ENCODE measurements around the gene BCL11A. TPM values are rescaled to one million over a fixed set of nuclear protein-coding genes. Genes with fewer than 3 reads are reported as not detected.

Gene BCL11A
- 189 TPM for polyA plus RNA-seq

DNA sequence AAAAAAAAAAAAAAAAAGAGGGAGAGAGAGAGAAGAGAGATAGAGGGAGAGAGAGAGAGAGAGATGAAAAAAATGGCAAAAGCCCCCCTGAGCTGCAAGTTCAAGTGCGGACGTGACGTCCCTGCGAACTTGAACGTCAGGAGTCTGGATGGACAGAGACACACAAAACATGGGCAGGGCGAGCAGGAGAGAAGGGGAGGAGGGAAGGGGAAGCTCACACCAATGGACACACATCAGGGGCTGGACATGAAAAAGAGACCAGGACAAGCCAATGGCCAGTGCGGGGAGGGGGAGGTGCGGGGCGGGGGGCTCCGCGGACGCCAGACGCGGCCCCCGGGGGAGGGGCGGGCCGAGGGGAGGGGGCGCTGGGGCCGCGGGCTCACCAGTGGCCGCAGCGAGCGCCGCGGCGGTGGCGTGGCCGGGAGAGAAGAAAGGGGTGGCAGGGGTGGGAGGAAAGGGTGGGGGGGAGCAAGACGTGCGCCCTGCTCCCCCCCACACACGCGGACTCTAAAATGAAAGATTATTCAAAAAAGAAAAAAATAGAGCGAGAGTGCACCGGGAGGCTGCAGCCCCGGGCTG lies at the start of gene BCL11A:
TSS of gene BCL11A (minus strand) at position 160 of the 579 bp plus-strand sequence. CDS start 384 bp downstream, outside the sequence.
- Mint-ChIP-seq H3K4me3 (peak within 1 kb of the TSS; percentile 85 to 99 (median 96)), H3K4me1 (peaks cover 7 to 11% (median 8%) of the 10 kb centered on the region in 3 donors), H3K27ac (peak within 1 kb of the TSS; percentile 84 to 98 (median 94)), H3K9me3 (no peaks in the 10 kb centered on the region), H3K27me3 (no peaks in the 10 kb centered on the region), H3K36me3 (peaks cover 8% of the 10 kb centered on the region)

DNA sequence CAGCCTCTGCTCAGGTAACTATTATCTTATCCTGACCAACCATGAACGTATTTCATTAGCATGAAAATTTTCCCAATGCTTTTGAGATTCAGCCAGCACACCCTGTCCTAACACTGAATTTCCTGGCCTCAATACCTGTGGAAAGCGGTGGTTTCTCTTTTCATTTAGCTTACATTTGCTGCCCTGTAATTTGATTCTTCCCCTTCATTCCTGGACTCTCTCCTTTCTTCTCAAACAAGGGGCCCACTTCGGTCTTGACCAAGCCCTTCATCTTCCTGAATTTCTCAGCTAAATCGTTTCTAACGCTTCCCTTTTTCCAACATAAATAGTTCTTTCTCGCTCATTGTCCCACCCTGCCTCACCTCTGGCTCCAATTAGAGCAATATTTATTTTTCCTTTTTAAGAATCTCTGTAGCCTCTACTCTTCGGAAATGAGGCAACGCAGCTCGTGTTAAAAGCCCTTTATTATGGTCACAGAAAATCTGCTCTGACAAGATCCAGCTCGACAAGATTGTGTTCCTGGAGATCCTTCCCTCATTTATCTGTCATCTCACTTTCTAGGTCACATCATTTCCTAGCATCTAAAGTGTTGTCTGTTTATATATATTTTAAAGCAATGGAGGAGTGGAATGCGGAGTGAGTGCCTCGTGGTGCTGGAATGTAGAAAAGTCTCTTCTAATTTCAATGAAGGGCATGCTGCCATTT lies 49.5 kb upstream of the BCL11A start:
- Mint-ChIP-seq H3K9me3 (peaks cover 0 to 4% (median 2%) of the 10 kb centered on the region in 3 donors), H3K4me1 (peaks cover 6 to 9% (median 7%) of the 10 kb centered on the region in 3 donors), H3K36me3 (no peaks in the 10 kb centered on the region), H3K27ac (peak overlapping the region in 1 of 3 donors; percentile 47), H3K27me3 (peaks cover 2% of the 10 kb centered on the region), H3K4me3 (peak overlapping the region in 1 of 4 donors; percentile 34)

DNA sequence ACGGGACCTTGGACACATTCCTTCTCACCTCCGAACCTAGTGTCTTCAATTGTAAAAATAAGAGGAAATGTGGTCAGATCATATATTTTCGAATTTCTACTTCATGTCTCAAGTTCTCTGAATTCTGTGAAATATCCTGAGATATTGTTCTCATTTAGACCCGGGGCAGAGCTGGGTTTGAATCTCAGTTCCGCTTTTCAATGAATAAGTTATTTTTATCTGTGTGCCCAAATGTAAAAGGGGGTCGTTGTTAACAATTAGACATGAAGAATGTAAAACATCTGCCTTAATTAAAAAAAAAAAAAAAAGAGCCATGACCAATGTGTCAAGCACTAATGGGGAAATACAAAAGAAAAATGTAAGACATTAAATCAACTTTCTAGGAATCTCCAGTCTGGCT lies 48.9 kb upstream of the BCL11A start:
- H3K27me3 Mint-ChIP-seq: peaks cover 3% of the 10 kb centered on the region
- H3K9me3 Mint-ChIP-seq: peaks cover 0 to 4% (median 2%) of the 10 kb centered on the region in 3 donors
- no peaks in the 10 kb centered on the region for H3K36me3 Mint-ChIP-seq
- peaks cover 6 to 9% (median 7%) of the 10 kb centered on the region in 3 donors for H3K4me1 Mint-ChIP-seq
- peak overlapping the region in 1 of 4 donors; percentile 10 for H3K4me3 Mint-ChIP-seq
- H3K27ac Mint-ChIP-seq: peak overlapping the region in 1 of 3 donors; percentile 47

DNA sequence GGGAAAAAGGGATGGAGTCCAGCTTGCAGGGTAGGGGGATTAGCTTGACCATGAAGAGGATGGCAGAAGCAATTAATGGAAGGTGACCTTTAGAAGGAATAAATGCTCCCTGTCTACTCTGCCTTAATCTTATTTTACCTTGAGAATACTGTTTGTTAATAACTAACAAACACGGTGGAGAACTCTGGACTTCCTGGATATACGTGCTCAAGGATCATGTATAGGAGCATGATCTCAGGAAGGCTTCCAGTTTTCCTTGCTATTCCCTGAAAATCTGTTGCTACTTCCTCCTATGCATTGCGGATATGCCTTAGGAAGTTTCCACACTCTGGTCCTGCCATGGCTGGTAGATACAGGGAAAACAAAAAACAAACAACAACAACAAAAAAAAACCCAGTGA lies 44.8 kb upstream of the BCL11A start:
- no peak overlapping the region for H3K4me3 Mint-ChIP-seq
- H3K9me3 Mint-ChIP-seq: peaks cover 0 to 7% (median 4%) of the 10 kb centered on the region in 3 donors
- peaks cover 6 to 9% (median 8%) of the 10 kb centered on the region in 3 donors for H3K4me1 Mint-ChIP-seq
- H3K27ac Mint-ChIP-seq: no peak overlapping the region
- peaks cover 8% of the 10 kb centered on the region for H3K27me3 Mint-ChIP-seq
- H3K36me3 Mint-ChIP-seq: no peaks in the 10 kb centered on the region

DNA sequence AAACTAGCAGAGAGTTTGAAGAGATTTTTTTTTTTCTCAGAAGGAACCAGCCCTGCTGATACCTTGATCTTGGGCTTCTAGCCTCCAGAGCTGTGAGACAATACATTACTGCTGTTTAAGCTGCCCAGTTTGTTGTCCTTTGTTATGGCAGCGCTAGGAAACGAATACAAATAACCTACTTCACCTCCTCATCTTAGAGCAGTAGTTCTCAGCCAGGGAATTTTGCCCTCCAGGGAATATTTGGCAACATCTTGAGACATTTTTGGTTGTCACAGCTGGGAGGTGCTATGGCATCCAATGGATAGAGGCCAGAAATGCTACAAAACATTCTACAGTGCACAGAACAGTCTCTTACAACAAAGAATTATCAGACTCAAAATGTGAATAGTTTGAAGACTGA lies 43.9 kb upstream of the BCL11A start:
- Mint-ChIP-seq H3K27me3 (peaks cover 7% of the 10 kb centered on the region), H3K36me3 (no peaks in the 10 kb centered on the region), H3K4me1 (peaks cover 4 to 7% (median 6%) of the 10 kb centered on the region in 3 donors), H3K9me3 (peaks cover 0 to 13% (median 4%) of the 10 kb centered on the region in 3 donors), H3K27ac (no peak overlapping the region), H3K4me3 (no peak overlapping the region)

DNA sequence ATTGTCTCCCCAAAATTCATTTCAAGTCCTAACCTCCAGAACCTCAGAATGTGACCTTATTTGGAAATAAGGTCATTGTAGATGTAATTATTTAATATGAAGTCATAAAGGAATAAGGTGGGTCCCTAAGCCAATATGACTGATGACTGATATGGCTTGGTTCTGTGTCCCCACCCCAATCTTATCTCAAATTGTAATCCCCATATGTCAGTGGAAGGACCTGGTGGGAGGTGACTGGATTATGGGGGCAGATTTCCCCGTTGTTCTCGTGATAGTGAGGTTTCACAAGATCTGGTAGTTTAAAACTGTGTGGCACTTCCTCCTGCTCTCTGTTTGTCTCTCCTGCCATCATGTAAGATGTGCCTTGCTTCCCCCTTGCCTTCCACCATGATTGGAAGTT lies 43.0 kb upstream of the BCL11A start:
- Mint-ChIP-seq H3K27ac (no peak overlapping the region), H3K36me3 (no peaks in the 10 kb centered on the region), H3K27me3 (peaks cover 7% of the 10 kb centered on the region)

DNA sequence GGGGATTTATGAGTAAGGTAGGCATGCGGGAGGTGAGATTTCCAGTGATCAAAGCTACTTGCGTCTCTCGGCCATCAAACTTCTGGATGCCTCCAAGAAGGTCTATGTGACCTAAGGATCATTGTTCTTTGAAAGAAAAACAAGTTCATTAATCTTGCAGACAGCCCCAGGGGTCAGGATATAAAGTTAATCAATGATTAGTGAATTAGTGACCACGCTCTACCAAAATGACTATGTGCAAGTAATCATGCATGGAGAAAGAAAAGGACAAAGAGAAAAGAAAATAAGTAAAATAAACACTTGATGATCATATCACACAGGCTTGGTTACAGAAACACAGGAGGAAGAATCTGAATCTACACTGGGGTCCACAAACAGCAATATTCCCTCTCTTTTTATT lies 42.5 kb upstream of the BCL11A start:
- H3K27ac Mint-ChIP-seq: no peak overlapping the region
- no peaks in the 10 kb centered on the region for H3K36me3 Mint-ChIP-seq
- H3K9me3 Mint-ChIP-seq: peaks cover 2 to 17% (median 4%) of the 10 kb centered on the region in 3 donors
- H3K27me3 Mint-ChIP-seq: peaks cover 10% of the 10 kb centered on the region
- peaks cover 0 to 1% (median 0%) of the 10 kb centered on the region in 3 donors for H3K4me1 Mint-ChIP-seq
- H3K4me3 Mint-ChIP-seq: no peak overlapping the region

More for the DNA sequence above, 43.0 kb upstream of the BCL11A start:
- Mint-ChIP-seq H3K4me1 (peaks cover 0 to 1% (median 0%) of the 10 kb centered on the region in 3 donors), H3K9me3 (peaks cover 2 to 17% (median 4%) of the 10 kb centered on the region in 3 donors), H3K4me3 (no peak overlapping the region)

DNA sequence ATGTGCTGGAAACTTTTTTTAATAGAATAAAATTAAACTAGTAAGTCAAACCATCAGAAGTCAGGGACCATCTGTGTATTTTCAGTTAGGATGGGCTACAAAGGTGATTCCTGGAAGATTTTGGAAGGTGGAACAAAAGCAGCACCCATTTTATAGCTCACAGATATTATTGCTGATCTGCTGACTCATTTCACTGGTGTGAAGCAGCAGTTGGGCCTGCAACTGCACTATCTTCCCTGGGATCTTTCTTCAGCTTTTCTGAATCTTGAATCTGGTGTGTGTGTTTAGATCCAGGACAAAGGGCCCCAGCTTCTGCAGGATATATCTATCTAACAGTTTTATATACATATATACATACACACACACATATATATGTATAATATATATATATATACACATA lies 35.6 kb upstream of the BCL11A start:
- peaks cover 7% of the 10 kb centered on the region for H3K27me3 Mint-ChIP-seq
- H3K36me3 Mint-ChIP-seq: peaks cover 2% of the 10 kb centered on the region
- peaks cover 0 to 14% (median 2%) of the 10 kb centered on the region in 3 donors for H3K9me3 Mint-ChIP-seq
- H3K4me1 Mint-ChIP-seq: no peaks in the 10 kb centered on the region
- no peak overlapping the region for H3K27ac Mint-ChIP-seq
- H3K4me3 Mint-ChIP-seq: no peak overlapping the region

DNA sequence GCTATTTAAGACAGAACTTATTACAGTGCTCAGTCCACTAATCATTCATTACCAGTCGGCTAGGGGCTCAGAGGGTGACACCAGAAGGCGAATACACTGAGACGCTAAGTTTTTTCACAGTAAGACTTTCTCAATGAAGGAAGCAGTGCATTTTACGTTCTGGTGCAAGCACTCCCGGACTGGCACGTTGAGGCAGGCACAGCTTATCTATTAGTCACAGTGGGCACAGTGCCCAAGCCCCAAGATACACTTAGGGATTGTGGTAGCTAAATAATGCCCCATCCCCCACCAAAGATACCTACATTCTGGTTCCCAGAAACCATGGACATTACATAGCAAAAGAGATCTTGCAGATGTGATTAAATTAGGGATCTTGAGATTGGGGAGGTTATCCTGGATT lies 32.6 kb upstream of the BCL11A start:
- peaks cover 3% of the 10 kb centered on the region for H3K27me3 Mint-ChIP-seq
- peaks cover 0 to 2% (median 0%) of the 10 kb centered on the region in 3 donors for H3K4me1 Mint-ChIP-seq
- no peaks in the 10 kb centered on the region for H3K9me3 Mint-ChIP-seq
- H3K27ac Mint-ChIP-seq: no peak overlapping the region
- H3K4me3 Mint-ChIP-seq: no peak overlapping the region
- H3K36me3 Mint-ChIP-seq: peaks cover 2% of the 10 kb centered on the region

DNA sequence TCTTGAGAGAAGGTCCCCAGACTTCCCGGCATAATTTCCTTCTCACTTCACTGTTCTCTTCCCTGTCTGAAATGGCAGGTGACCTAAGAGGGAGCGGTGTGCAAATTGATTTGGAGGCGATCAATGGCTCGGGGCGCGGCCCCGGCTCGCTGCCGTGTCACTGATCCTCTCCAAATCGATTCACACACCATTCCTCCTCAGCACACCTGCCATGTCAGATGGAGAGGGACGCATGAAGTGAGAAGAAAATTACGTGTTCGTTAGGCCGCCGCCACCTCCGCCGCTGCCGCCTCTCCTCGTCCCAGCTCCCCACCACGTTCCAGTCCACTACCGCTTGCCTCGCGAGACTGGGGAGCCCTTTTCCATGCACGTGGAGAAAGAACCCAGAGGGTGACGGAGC lies 31.8 kb upstream of the BCL11A start:
- H3K9me3 Mint-ChIP-seq: no peaks in the 10 kb centered on the region
- H3K36me3 Mint-ChIP-seq: peaks cover 2% of the 10 kb centered on the region
- H3K4me1 Mint-ChIP-seq: peaks cover 0 to 2% (median 0%) of the 10 kb centered on the region in 3 donors
- H3K4me3 Mint-ChIP-seq: no peak overlapping the region
- no peak overlapping the region for H3K27ac Mint-ChIP-seq
- no peaks in the 10 kb centered on the region for H3K27me3 Mint-ChIP-seq

DNA sequence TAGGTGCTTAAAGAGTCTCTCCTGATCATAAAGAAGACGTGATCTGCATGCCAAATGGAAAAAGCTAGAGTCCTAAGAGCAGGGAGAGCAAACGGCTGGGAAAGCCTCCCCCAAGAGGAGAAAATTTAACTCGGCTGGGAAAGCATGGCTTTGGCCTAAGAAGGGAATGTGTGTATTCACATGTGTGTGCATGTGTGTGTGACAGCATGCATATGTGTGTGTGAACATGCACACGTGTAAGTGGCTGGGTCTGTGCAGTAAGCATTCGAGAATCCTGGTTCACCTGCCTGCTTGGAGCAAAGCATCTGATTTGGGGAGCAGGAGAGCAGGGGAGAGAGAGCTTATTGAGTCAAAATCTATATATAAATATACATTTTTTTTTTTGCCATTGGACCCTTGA lies 30.1 kb upstream of the BCL11A start:
- Mint-ChIP-seq H3K27ac (no peak overlapping the region), H3K9me3 (no peaks in the 10 kb centered on the region), H3K36me3 (peaks cover 1% of the 10 kb centered on the region), H3K27me3 (no peaks in the 10 kb centered on the region), H3K4me1 (peaks cover 0 to 2% (median 0%) of the 10 kb centered on the region in 3 donors), H3K4me3 (no peak overlapping the region)

DNA sequence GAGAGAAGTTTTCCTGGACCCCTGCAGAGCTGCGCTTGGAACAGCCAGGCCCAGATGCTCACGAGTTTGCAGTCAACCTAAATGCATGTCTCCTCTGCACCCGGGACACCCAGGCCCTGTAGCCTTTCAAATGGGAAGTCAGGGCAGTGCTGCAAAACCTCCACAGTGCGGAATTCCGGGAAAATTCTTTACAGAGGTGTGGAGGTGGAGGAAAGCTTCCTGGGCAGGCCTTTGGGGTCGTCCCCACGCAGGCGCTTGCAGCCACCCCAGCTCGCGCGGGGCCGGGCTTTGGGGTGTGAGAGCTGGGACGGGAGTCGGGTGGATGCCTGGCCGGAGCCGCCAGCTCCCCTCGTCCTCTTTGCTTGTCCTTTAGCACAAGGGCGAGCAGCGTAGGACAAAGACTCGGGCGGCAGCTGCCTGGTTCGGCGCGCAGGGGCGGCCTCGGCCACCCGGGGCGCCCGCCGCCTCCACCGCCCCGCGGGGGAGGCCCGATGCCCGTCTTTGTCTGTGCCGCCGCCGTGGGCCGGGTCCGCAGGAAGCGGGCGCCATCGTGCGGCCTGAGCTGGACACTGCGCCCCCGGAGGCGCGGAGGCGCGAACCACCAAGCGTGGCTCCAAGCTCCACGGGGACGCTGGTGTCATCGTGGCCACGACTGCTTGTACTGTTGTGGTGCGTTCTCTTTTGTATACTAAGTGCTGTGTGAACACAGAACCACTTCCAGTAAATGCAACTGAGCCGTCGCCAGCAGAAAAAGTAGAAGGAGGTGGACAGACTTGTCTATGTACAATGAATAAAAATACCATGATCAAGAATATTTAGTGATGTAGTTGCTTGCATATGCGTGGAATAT lies 28.2 kb upstream of the BCL11A start:
- no peak overlapping the region for H3K27ac Mint-ChIP-seq
- H3K4me3 Mint-ChIP-seq: peak overlapping the region in 3 of 4 donors; percentile 75 to 83 (median 82)
- peaks cover 0 to 2% (median 0%) of the 10 kb centered on the region in 3 donors for H3K4me1 Mint-ChIP-seq
- no peaks in the 10 kb centered on the region for H3K27me3 Mint-ChIP-seq
- no peaks in the 10 kb centered on the region for H3K36me3 Mint-ChIP-seq
- no peaks in the 10 kb centered on the region for H3K9me3 Mint-ChIP-seq

DNA sequence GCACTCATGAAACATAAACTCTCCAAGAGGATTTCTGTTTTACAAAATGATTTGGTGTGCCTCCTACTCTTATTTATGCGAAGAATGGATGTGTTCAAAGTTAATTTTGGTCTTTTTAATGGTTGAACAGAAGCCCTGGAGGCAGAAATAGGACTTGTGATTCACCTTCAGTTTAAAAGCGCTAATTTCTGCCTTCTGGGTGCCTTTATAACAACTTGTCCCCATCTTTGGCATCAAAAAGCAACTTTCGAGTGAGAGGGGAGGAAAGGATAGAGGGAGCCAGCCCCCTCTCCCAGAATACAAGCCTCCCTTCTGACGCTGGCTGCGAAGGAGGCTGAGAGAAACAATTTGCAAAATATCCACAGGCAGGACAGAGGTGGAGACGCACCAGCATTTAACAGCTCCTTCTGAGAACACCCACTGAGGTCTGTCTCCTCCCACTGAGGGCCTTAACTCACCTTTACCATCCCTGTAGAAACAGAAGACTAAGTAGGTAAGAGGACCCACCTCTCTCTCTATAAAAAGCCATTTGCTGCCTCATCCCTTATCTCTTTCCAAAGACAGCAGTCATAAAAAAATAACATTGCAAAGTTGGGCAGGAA lies 24.3 kb upstream of the BCL11A start:
- Mint-ChIP-seq H3K9me3 (no peaks in the 10 kb centered on the region), H3K27me3 (peaks cover 2% of the 10 kb centered on the region), H3K4me1 (peaks cover 0 to 6% (median 0%) of the 10 kb centered on the region in 3 donors), H3K4me3 (no peak overlapping the region), H3K36me3 (no peaks in the 10 kb centered on the region), H3K27ac (no peak overlapping the region)

DNA sequence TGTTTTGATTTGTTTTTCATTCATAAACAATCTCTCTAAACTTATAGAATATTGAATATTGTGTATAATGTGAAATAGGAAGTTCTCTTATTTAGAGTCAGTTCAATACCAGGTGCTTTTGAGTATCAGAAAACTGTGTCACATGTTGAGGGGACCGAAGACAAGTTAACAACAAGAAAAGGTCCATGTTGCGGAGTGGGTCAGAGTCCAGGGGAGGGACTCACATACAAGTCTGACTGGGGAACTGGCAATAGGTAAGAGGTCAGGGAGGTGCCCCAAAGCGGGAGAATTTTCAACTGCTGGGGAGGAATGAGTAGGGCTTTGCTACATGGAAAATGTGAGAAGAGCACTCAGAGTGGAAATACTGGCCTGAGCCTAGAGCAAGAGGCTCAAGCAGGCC lies 19.8 kb upstream of the BCL11A start:
- Mint-ChIP-seq H3K9me3 (no peaks in the 10 kb centered on the region), H3K4me1 (peaks cover 0 to 9% (median 5%) of the 10 kb centered on the region in 3 donors), H3K36me3 (no peaks in the 10 kb centered on the region), H3K4me3 (no peak overlapping the region), H3K27ac (no peak overlapping the region), H3K27me3 (peaks cover 9% of the 10 kb centered on the region)
